GM12878 (cell line): ENCODE measurements around the gene TRIM26. TPM values are rescaled to one million over a fixed set of nuclear protein-coding genes. Genes with fewer than 3 reads are reported as not detected.

ENCODE experiments used
- ATAC-seq: fragments of 200-7000 bp; cut with Tn5 transposase; 3 replicates; pipeline ENCODE4 v1.9.1; 2020; ENCODE audit warnings: mild to moderate bottlenecking, moderate library complexity
- BruUV-seq: library from RNA; stranded (reverse); fragments of 400-500 nt; replicated peaks from 2 replicates; lab custom pipeline; 2021; lab: Mats Ljungman, UMichigan
- CTCF ChIA-PET: fragments of 300-600 bp; sonication (Branson Sonifier 250); formaldehyde crosslinking; extraction: SDS; loops from one replicate; lab custom pipeline; 2021; ENCODE audit warnings: inconsistent platforms; lab: Yijun Ruan, JAX
- POLR2A ChIA-PET: fragments of 350-600 bp; formaldehyde crosslinking; extraction: SDS; loops from one replicate; lab custom pipeline; 2021; ENCODE audit warnings: inconsistent platforms; lab: Charles Lee
- RAD21 ChIA-PET: fragments of 300-600 bp; sonication (Branson Sonifier 250); formaldehyde crosslinking; loops from one replicate; lab custom pipeline; 2023; ENCODE audit warnings: antibody characterized with exemption; ENCODE audit not compliant: unreplicated experiment; lab: Charles Lee
- SMC1A ChIA-PET: fragments of 300-600 bp; sonication (Branson Sonifier 250); formaldehyde crosslinking; loops from one replicate; lab custom pipeline; 2023; ENCODE audit not compliant: unreplicated experiment, uncharacterized antibody; lab: Charles Lee
- DNase-seq: peaks from one replicate; pipeline ENCODE4 v3.0.0-alpha.2; 2011; ENCODE audit warnings: low read depth, low spot score
- FAIRE-seq: peaks from 3 replicates; lab custom pipeline; 2011; peaks lifted over from hg19 to GRCh38; lab: Jason Lieb, UNC
- H2AFZ ChIP-seq: 2 replicates; pipeline ENCODE4 v1.6.0; 2011; ENCODE audit warnings: low read depth, low read length, control low read depth; ENCODE audit not compliant: control insufficient read depth
- H3K27ac ChIP-seq: 2 replicates; pipeline ENCODE4 v1.5.1; 2011; ENCODE audit warnings: control low read depth; ENCODE audit not compliant: control insufficient read depth, insufficient read depth
- H3K27me3 ChIP-seq, 2 experiments: replicated peaks in 1 of 2; 2 replicates each; pipeline versions ENCODE4 v1.6.0 to v1.6.1; 2011; ENCODE audit warnings: low read length in 1 of 2; ENCODE audit not compliant: control insufficient read depth in 2 of 2, insufficient read depth in 2 of 2
- H3K36me3 ChIP-seq, 2 experiments: 2 replicates each; pipeline ENCODE4 v1.5.1; 2011; ENCODE audit warnings: low read length in 1 of 2; ENCODE audit not compliant: control insufficient read depth in 2 of 2, insufficient read depth in 2 of 2
- H3K4me1 ChIP-seq: 2 replicates; pipeline ENCODE4 v1.6.1; 2011; ENCODE audit warnings: mild to moderate bottlenecking, low read length, moderate library complexity, mixed read lengths; ENCODE audit not compliant: control insufficient read depth, insufficient read depth
- H3K4me2 ChIP-seq: 2 replicates; pipeline ENCODE4 v1.6.0; 2011; ENCODE audit warnings: control low read depth; ENCODE audit not compliant: control insufficient read depth, insufficient read depth
- H3K4me3 ChIP-seq: fragments of 200-600 bp; sonication (generic); 2 replicates; pipeline ENCODE4 v1.5.1; 2016
- H3K79me2 ChIP-seq: 2 replicates; pipeline ENCODE4 v1.6.0; 2011; ENCODE audit warnings: low read length; ENCODE audit not compliant: control insufficient read depth, insufficient read depth
- H3K9ac ChIP-seq: 2 replicates; pipeline ENCODE4 v1.8.0; 2011; ENCODE audit warnings: low read length, control low read depth, mixed read lengths; ENCODE audit not compliant: control insufficient read depth, insufficient read depth
- H3K9me3 ChIP-seq: replicated peaks from 3 replicates; pipeline ENCODE4 v1.5.1; 2011; ENCODE audit warnings: mild to moderate bottlenecking, low read length; ENCODE audit not compliant: control insufficient read depth, insufficient read depth
- H4K20me1 ChIP-seq: 2 replicates; pipeline ENCODE4 v1.6.0; 2011; ENCODE audit not compliant: control insufficient read depth, insufficient read depth
- BCLAF1 ChIP-seq: fragments of 450-650 bp; IDR thresholded peaks from 2 replicates; pipeline ENCODE4 v1.6.1; 2017; ENCODE audit warnings: antibody characterized with exemption, mild to moderate bottlenecking, moderate library complexity
- ESRRA ChIP-seq: IDR thresholded peaks from 2 replicates; pipeline ENCODE4 v1.6.1; 2012; ENCODE audit warnings: mild to moderate bottlenecking, low read length, improper control_type of control experiment
- IRF5 ChIP-seq: fragments of 450-650 bp; IDR thresholded peaks from 2 replicates; pipeline ENCODE4 v1.6.1; 2017; ENCODE audit warnings: borderline replicate concordance
- KLF5 ChIP-seq: fragments of 450-650 bp; IDR thresholded peaks from 2 replicates; pipeline ENCODE4 v1.6.1; 2014; ENCODE audit warnings: mild to moderate bottlenecking; ENCODE audit not compliant: partially characterized antibody
- MXI1 ChIP-seq: fragments of 150-350 bp; IDR thresholded peaks from 2 replicates; pipeline ENCODE4 v1.6.1; 2011; ENCODE audit warnings: low read depth, mild to moderate bottlenecking, inconsistent platforms, low read length, improper control_type of control experiment
- NFYA ChIP-seq: IDR thresholded peaks from 2 replicates; pipeline ENCODE4 v1.6.1; 2011; ENCODE audit warnings: low read depth, mild to moderate bottlenecking, low read length, improper control_type of control experiment, borderline replicate concordance
- NR2C2 ChIP-seq: IDR thresholded peaks from 2 replicates; pipeline ENCODE4 v1.6.1; 2011; ENCODE audit warnings: borderline replicate concordance, low read depth; ENCODE audit not compliant: control insufficient read depth, insufficient read length
- WGBS: methylation state at CpG from one replicate; pipeline ENCODE4 v1.1.6; 2016; ENCODE audit warnings: low lambda C conversion rate; ENCODE audit not compliant: insufficient replicate concordance, insufficient coverage; ENCODE audit errors: missing lambda C conversion rate; 5-methylcytosine and 5-hydroxymethylcytosine counted together
- in situ Hi-C: fragments of 300-500 bp; cut with MboI; formaldehyde crosslinking; loops from 9 replicates; pipeline ENCODE4 v1.14.3; 2018; ENCODE audit warnings: mixed read lengths
- intact Hi-C: fragments of 100-400 bp; cut with micrococcal nuclease; formaldehyde crosslinking; loops from one replicate; pipeline ENCODE4 v1.14.2; 2022; ENCODE audit not compliant: unreplicated experiment
- polyA plus RNA-seq, 11 experiments: library from polyadenylated mRNA; depleted of rRNA in 4 of 11; unstranded in 6 of 11; stranded (reverse) in 5 of 11; fragments of >200 nt; fragmentation: Nextera tagmentation in 4 of 11; fragmentation: Illumina TruSeq in 1 of 11; extraction: Ambion mirVana in 4 of 11; extraction: Trizol in 1 of 11; gene quantifications; 1 replicate in 1 of 11; 2 replicates in 10 of 11; pipeline versions ENCODE4 v1.2.1 to v1.2.3, GENCODE V29; 2011 to 2016; ENCODE audit warnings: inconsistent platforms in 2 of 11, missing spikeins in 2 of 11, low read depth in 1 of 11
- total RNA-seq, 4 experiments: library from RNA; depleted of rRNA in 3 of 4; stranded (reverse); fragments of >200 nt in 3 of 4; fragmentation: Illumina TruSeq in 1 of 4; extraction: Trizol in 1 of 4; gene quantifications; 2 replicates each; pipeline versions ENCODE4 v1.2.1 to v1.2.3, GENCODE V29; 2013 to 2021

TRIM26 gene
- total and polyA plus RNA-seq, 10 of the 15 experiments (the other 5 are each of a cell fraction or from before 2014, with no cell fraction given): 13.1 to 79.6 (median 63.6) TPM

GRCh38 chr6:30207619-30208295 is 5.4 kb downstream of the TRIM26 start:
- ATAC-seq (no peak), FAIRE-seq (no peak), DNase-seq (no peak)
- peaks cover 15% of the 10 kb centered on the region; the same call in 1 of the 2 replicates for H4K20me1 ChIP-seq
- BruUV-seq: no TSS peak
- ChIA-PET SMC1A (interaction anchor here (1.2 kb wide), 1 partner anchor 21 kb away, joined by 3 read pairs; no protein-coding TSS in a partner anchor), CTCF (interaction anchor here (1.2 to 2.6 kb wide), 3 partner anchors 11 to 337 kb away, joined by 3 to 10 read pairs (median 3); no protein-coding TSS in a partner anchor), RAD21 (no interaction called here), POLR2A (interaction anchor here (0.8 to 1.3 kb wide), 3 partner anchors 43 to 147 kb away, joined by 3 to 5 read pairs (median 3); partner anchors contain the start of gene POLR1H)
- no peak for TF ChIP-seq NR2C2
- no peak for TF ChIP-seq NFYA
- TF ChIP-seq BCLAF1: no peak
- TF ChIP-seq IRF5: no peak
- no peak for TF ChIP-seq KLF5
- no peak for TF ChIP-seq MXI1
- no peak for TF ChIP-seq ESRRA
- H3K4me1 ChIP-seq: peaks cover 47% of the 10 kb centered on the region
- no peaks in the 10 kb centered on the region for H3K27me3 ChIP-seq
- in situ Hi-C loops (no loop called here), intact Hi-C loops (no loop called here)
- H3K4me3 ChIP-seq: 0 out of 2 replicates have a peak overlapping the region, but pooled peaks have one; percentile 27
- no peak overlapping the region for H3K9ac ChIP-seq
- no peaks in the 10 kb centered on the region for H3K9me3 ChIP-seq
- H3K27ac ChIP-seq: no peak overlapping the region
- no peak overlapping the region for H2AFZ ChIP-seq
- peak overlapping the region; percentile 40 for H3K4me2 ChIP-seq
- peaks cover 0 to 15% of the 10 kb centered on the region in 2 experiments; a peak in 2 of 4 replicates for H3K36me3 ChIP-seq
- WGBS: 91% methylated on average over 4 of the region's 4 CpGs
- peaks cover 87% of the 10 kb centered on the region for H3K79me2 ChIP-seq
